COR-L47 (cell line): ENCODE measurements around the gene SLC7A14.

Source experiments
- DNase-seq: peaks from one replicate; lab custom pipeline; 2025; lab: John Stamatoyannopoulos, UW

The SLC7A14 gene

DNA sequence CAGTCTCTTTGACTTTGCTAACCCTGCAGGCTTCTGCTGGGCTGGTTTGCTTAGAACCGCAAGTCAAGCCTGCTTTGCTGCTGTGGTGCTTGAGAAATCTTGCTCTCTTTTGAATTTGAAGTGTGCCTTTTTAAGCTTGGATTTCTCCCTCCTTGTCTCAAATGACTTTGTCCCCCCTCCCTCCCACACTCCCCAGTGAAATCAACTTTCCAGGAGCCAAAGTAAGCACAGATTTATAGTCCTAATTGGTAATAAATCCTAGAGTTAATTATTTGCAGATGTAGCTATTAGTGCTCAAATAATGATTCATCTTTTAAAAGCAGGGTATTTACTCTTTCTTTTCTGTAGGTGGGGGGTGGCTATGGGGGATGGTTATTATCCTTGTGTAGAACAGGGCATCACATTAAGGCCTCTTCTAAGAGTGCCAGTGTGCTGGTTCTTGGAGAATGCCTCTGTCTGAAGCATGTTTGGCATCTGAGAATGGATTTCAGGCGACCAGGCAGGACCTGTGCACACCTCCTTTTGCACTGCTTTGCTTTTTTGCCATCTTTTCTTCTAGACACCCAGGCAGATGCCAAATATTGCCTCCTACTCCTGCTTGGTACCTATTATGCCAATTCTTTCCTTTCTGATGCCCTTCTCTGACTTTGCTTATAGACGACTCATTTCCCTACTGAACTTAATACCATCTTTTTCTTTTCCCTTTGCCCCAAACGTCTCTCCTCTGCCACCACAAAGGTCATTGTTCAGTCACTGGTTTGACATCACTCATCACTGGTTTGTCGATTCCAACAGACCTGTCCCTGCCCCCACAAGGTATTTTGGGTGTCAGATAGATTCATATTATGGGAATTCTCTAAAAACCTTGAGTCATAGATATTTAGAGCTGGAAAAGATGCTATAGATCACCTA lies 116.5 kb downstream of the SLC7A14 start:
- DNase-seq, result peak; percentile 53

- DNase-seq, result no peak
These were observed 118.2 kb downstream of the SLC7A14 start for GRCh38 chr3:170467571-170468147.

DNA sequence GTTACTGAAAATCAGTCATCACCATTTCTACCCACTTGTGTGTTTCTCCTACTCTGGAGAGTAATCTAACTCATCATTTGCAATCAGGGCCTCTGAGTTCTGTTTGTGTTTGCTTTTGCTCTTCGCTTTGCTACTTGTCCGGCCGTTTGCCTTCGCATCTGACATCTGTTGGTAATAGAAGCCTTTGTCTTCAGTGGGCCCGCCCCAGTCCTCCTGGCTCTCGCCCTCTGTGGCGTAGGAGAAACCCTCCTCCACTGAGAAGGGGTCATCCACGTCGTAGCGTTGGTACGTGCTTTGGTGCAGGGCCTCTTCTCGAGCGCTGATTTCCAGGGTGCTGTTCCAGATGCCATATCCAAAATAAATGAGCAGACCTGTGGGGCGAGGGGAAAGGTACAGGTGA lies 118.9 kb downstream of the SLC7A14 start:
- DNase-seq, result no peak

DNA sequence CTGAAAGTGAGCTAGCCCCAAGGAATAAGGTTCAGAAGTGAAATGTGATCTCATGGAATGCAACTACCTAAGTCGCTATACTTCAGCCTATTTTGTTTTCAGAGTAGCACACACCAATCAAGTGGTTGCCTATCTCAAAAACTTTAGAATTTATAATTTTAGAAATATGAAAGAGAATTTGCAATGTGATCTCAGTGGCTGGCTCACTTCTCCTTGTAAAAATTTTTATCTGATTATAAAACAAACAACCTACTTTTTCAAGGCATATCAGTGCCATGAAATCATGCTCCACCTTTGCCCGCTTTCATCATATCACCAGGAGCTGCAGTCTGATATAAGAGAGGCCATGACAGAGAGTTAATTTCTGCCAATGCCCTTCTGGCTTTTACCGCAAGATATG lies 119.9 kb downstream of the SLC7A14 start:
- DNase-seq, result no peak

- no peak for DNase-seq
These were observed 122.9 kb downstream of the SLC7A14 start for GRCh38 chr3:170463011-170463410.

DNA sequence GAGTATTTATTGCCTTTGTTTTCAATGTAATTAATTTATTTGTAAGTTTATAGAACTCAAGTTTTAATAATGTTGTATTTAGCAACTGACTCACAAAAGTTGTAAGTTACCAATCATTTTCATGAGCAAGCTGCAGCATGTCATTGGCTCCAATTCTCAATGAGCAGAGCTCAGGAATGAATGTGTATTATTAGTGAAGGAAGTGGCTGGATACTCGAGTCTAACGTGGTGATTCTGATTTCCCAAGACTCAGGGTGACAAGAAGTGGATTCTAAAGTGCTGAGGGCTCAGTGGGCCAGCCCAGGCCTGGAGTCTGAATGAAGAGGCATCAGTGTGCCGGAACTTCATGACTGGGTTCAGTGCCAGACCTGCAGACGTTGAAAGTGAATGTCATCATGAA lies 127.6 kb downstream of the SLC7A14 start:
- no peak for DNase-seq

GRCh38 chr3:170454509-170454908 lies 131.4 kb downstream of the SLC7A14 start:
- DNase-seq, result no peak

- DNase-seq, result no peak
These were observed 135.8 kb downstream of the SLC7A14 start for GRCh38 chr3:170450039-170450438.

GRCh38 chr3:170448584-170448983 lies 137.3 kb downstream of the SLC7A14 start:
- no peak for DNase-seq

DNA sequence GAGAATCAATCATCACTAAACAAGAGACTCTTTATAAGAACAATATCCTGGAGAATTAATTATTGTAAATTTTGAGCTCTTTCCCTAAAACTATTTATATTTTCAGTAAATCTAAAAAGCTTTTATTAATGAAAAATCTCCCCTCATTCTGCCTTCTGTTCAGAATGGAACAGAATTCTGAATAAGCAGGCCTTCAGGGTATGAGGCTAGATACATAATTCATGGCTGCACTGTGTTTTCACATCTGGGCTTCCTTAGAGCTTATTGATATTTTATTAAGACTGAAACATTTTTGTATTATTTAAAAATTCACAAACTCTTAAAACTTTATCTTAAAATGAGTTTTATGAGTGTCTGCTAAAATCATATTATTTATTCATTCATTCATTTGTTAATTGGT lies 142.4 kb downstream of the SLC7A14 start:
- DNase-seq, result no peak

DNA sequence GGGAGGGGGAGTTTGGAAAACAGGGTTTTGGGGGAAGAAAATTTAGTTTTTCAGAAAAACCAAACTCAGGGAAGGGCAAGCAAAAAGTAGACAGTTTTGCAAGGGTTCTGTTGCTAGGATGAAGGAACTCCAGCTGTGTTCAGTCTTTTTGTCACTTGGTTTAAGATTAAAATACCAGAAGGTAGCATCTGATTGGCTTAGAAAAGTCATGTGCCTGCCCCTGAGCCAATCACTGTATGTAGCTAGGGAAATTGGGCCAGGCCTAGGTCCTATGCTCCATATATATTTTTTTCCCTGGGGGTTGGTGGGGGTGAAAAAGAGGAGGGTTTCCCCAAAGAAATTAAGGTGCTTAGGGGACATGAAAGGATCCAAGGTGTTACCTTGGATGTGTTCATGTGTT lies 142.9 kb downstream of the SLC7A14 start:
- no peak for DNase-seq

GRCh38 chr3:170441412-170441811 lies 144.5 kb downstream of the SLC7A14 start:
- DNase-seq, result no peak

GRCh38 chr3:170440344-170440743 lies 145.5 kb downstream of the SLC7A14 start:
- no peak for DNase-seq

- no peak for DNase-seq
These were observed 147.0 kb downstream of the SLC7A14 start for GRCh38 chr3:170438836-170439235.

- no peak for DNase-seq
These were observed 148.0 kb downstream of the SLC7A14 start for GRCh38 chr3:170437696-170438407.

DNA sequence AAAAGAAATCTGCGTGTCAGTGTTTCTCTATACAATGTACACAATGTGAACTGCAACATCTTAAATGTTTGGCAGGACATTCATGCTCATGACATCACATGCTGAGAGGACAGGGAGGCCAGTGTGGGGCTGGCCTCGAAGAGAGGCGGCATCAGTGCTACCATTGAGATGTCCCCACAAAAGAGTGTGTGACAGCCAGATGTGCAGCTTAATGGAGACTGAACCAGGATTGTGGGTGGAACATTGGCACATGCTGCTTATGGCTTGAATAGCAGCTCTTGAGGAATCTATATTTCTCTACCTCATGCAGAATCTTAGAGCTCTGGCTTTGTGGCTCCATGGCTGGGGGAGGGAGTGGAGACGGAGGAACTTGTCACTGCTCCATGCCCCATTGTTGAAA lies 148.7 kb downstream of the SLC7A14 start:
- no peak for DNase-seq

GRCh38 chr3:170436697-170437096 lies 149.2 kb downstream of the SLC7A14 start:
- no peak for DNase-seq

DNA sequence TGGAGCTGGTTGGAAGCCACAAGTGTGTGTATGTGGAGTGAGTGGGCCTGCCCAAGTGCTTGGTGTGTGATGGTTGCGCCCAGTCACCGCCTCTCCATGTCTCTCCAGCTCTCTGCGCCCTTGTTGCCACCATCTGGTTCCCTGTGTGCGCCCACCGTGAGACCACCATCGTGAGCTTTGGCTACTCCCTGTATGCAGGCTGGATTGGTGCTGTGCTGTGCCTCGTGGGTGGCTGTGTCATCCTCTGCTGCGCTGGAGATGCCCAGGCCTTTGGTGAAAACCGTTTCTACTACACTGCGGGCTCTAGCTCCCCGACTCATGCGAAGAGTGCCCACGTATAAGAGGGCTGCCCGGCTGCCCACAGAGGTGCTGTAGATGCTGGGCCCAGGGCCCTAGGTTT lies 153.5 kb downstream of the SLC7A14 start:
- DNase-seq, result no peak

- DNase-seq, result no peak
These were observed 154.8 kb downstream of the SLC7A14 start for GRCh38 chr3:170431054-170431453.

GRCh38 chr3:170429050-170429449 lies 156.8 kb downstream of the SLC7A14 start:
- DNase-seq, result no peak

GRCh38 chr3:170428095-170428494 lies 157.8 kb downstream of the SLC7A14 start:
- DNase-seq, result no peak

DNA sequence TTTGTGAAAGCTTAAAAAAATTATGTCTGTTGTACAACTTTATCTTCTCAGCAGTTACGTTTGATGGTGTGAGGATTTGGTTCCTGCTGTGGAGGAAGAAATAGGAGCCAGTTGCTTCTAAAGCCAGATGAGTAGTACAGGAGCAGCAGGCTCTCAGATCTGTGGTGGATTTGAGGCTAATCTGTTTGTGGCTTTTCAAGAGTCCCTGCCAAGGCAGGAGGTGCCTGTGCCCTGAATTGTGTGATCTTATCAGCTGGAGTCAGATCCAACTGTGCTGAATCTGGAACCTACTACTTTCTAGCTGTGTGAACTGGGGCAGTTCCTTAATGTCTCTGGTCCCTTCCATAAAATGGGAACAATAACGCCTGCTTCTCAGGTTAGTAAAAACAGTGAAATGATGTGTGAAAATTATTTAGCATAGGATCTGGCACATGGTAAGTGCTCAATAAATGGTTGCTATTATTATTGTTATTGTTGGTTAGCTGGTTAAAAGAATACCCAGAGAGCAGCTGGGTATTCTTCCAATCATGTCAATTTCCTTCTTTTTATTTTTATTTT lies 159.6 kb downstream of the SLC7A14 start:
- DNase-seq, result no peak
